ENCODE measurements around the gene IL10RB. TPM values are rescaled to one million over a fixed set of nuclear protein-coding genes. Genes with fewer than 3 reads are reported as not detected.
A peak's percentile ranks its signal among the peaks of the same experiment; 100 is the strongest.

Gene IL10RB
- total RNA-seq, 1 experiment from 2014 or later, result 3.1 TPM

- Histone ChIP-seq H2BK12ac (ENCODE audit: insufficient read length, low read depth, low read length) (no peak overlapping the region), H3K9me3 (ENCODE audit: control insufficient read depth, low read depth, low read length) (no peaks in the 10 kb centered on the region), H3K27ac (ENCODE audit: insufficient read length, low read depth, low read length) (no peak overlapping the region), H3K9ac (ENCODE audit: extremely low read depth, insufficient read length, low read length) (no peak overlapping the region), H2BK20ac (ENCODE audit: low read depth, low read length, poor library complexity, severe bottlenecking) (no peak overlapping the region), H4K5ac (ENCODE audit: insufficient read length, low read depth, low read length) (no peak overlapping the region), H3K23me2 (ENCODE audit: insufficient read length, low read depth, low read length, poor library complexity, severe bottlenecking) (no peaks in the 10 kb centered on the region), H3T11ph (ENCODE audit: low read length) (no peak overlapping the region), H2BK15ac (ENCODE audit: low read depth, low read length) (no peak overlapping the region), H3K4me1 (ENCODE audit: insufficient read depth, low read length) (no peaks in the 10 kb centered on the region), H2AFZ (ENCODE audit: low read length) (no peak overlapping the region), H3K56ac (ENCODE audit: insufficient read length, low read depth, low read length) (no peak overlapping the region), H3K79me2 (ENCODE audit: insufficient read depth, low read length) (no peaks in the 10 kb centered on the region), H3K14ac (ENCODE audit: insufficient read depth, low read length) (no peak overlapping the region), H2BK5ac (ENCODE audit: insufficient read length, low read length) (no peak overlapping the region), H3K18ac (ENCODE audit: insufficient read length, low read depth, low read length) (no peak overlapping the region), H3K4me2 (ENCODE audit: insufficient read depth, insufficient read length, low read length) (no peak overlapping the region), H3K23ac (ENCODE audit: insufficient read length, low read depth, low read length) (no peak overlapping the region), H2AK5ac (ENCODE audit: insufficient read length, low read length) (no peak overlapping the region), H2BK120ac (ENCODE audit: low read depth, low read length, poor library complexity, severe bottlenecking) (no peak overlapping the region), H4K91ac (ENCODE audit: insufficient read length, low read depth, low read length) (no peak overlapping the region), H4K20me1 (ENCODE audit: control insufficient read depth, insufficient read depth, insufficient read length) (no peaks in the 10 kb centered on the region), H4K8ac (replicated peaks; ENCODE audit: insufficient read length, low read depth, low read length) (no peak overlapping the region), H3K27me3 (ENCODE audit: insufficient read depth, low read length) (no peaks in the 10 kb centered on the region), H3K4ac (ENCODE audit: low read depth, low read length) (no peak overlapping the region), H3K79me1 (ENCODE audit: insufficient read depth, low read depth, low read length, poor library complexity, severe bottlenecking) (no peaks in the 10 kb centered on the region)
- DNase-seq, result no peak
- peak overlapping the region in 1 of 3 experiments; percentile 73; a peak in 1 of 7 replicates for H3K27ac Mint-ChIP-seq
- no peaks in the 10 kb centered on the region for H3K9me3 Mint-ChIP-seq
- TF ChIP-seq CTCF (conservative IDR thresholded peaks at IDR 0.05), result no peak
- peaks cover 0 to 8% (median 5%) of the 10 kb centered on the region in 3 experiments; a peak in 4 of 7 replicates for H3K36me3 Mint-ChIP-seq (ENCODE audit: insufficient read depth in 1 of 3, low read depth in 3 of 3)
- no peaks in the 10 kb centered on the region for H3K4me1 Mint-ChIP-seq
- H3K27me3 Mint-ChIP-seq (ENCODE audit: low read depth), result no peaks in the 10 kb centered on the region
- WGBS (ENCODE audit: extremely low coverage, insufficient read length, low lambda C conversion rate), result 100% methylated on average over 1 of the region's 15 CpGs
- no peak overlapping the region for H3K4me3 Mint-ChIP-seq
Measured at GRCh38 chr21:33286600-33287456, 20.7 kb downstream of the IL10RB start.

All from H9 (cell line).